SK-N-MC (cell line): Measurements from ENCODE around the gene KCNJ1.

ENCODE experiments used
- DNase-seq: peaks from one replicate; pipeline ENCODE4 v3.0.0-alpha.2; 2011; ENCODE audit warnings: low read depth, low spot score
- H3K27ac ChIP-seq: fragments of 200-600 bp; sonication (generic); 2 replicates; pipeline ENCODE4 v1.5.1; 2016; ENCODE audit warnings: mixed run types
- H3K36me3 ChIP-seq: fragments of 200-600 bp; sonication (generic); 2 replicates; pipeline ENCODE4 v1.6.1; 2017; ENCODE audit warnings: antibody characterized with exemption, low read length, mixed read lengths; ENCODE audit not compliant: insufficient read depth
- H3K4me3 ChIP-seq: fragments of 200-600 bp; sonication (generic); 2 replicates; pipeline ENCODE4 v1.5.1; 2016
- H3K9ac ChIP-seq: fragments of 200-600 bp; sonication (generic); 2 replicates; pipeline ENCODE4 v1.8.0; 2017; ENCODE audit warnings: mixed run types, mixed read lengths; ENCODE audit not compliant: insufficient read length
- H3K9me3 ChIP-seq: fragments of 200-600 bp; sonication (generic); 2 replicates; pipeline ENCODE4 v1.6.1; 2017; ENCODE audit warnings: low read depth, mild to moderate bottlenecking, antibody characterized with exemption, low read length, moderate library complexity, mixed read lengths
- EZH2 ChIP-seq: fragments of 200-600 bp; sonication (generic); IDR thresholded peaks from one replicate; pipeline ENCODE4 v1.6.1; 2017; ENCODE audit warnings: antibody characterized with exemption
- FOXP2 ChIP-seq: optimal IDR thresholded peaks from 2 replicates; pipeline ENCODE3; 2011; ENCODE audit warnings: mild to moderate bottlenecking, moderate library complexity; ENCODE audit not compliant: insufficient read depth; ENCODE audit errors: extremely low read length, control extremely low read depth
- POLR2AphosphoS5 ChIP-seq: IDR thresholded peaks from 2 replicates; pipeline ENCODE4 v1.6.1; 2012; ENCODE audit warnings: mild to moderate bottlenecking, low read depth, low read length, borderline replicate concordance

The KCNJ1 gene

DNA sequence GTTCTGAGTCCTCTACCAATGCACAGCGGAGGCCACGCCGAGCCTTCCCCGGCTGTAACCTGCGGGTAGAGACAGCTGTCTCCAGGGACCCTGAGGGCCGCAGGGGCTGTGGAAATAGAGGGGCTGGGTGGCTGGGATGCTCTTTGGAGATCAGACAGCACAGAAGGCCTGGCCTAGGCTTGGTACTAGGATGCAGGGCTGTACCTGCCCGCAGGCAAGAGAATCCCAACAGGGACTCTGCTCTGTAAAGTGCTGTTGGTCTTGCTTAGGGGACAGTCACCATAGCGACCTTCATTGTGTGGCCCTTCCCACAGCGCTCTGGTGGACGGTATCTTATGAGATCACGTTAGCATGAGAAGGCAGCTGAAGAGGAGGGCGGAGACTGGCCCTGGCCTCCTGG lies 12.7 kb upstream of the KCNJ1 start:
- H3K36me3 ChIP-seq = no peaks in the 10 kb centered on the region
- H3K4me3 ChIP-seq = no peak overlapping the region
- no peak overlapping the region for H3K9ac ChIP-seq
- no peak for TF ChIP-seq FOXP2
- no peak for TF ChIP-seq EZH2
- no peak for TF ChIP-seq POLR2AphosphoS5
- no peak for DNase-seq
- no peak overlapping the region for H3K27ac ChIP-seq
- H3K9me3 ChIP-seq = no peaks in the 10 kb centered on the region

DNA sequence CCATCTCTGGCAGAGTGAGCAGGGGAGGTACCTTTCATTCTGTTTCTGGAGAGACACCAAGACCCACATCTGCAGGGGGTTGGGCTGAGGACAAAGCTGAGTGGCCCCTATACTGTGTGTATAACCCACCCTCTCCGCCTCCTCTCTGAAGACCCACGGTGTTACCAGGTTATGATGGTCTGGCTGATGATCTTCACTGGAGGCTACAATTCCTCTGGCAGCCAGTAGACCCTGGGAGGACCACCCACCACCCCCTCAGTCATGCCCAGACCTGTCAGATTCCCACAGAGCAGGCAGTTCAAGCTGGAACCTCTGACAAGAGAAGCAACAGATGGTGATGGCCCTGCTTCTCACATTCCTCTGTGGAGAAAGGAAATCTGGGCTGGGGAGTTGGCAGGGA lies 11.4 kb upstream of the KCNJ1 start:
- H3K9ac ChIP-seq = no peak overlapping the region
- no peaks in the 10 kb centered on the region for H3K36me3 ChIP-seq
- no peak overlapping the region for H3K4me3 ChIP-seq
- TF ChIP-seq POLR2AphosphoS5 (no peak), EZH2 (no peak), FOXP2 (no peak)
- no peak for DNase-seq
- no peak overlapping the region for H3K27ac ChIP-seq
- H3K9me3 ChIP-seq = no peaks in the 10 kb centered on the region

DNA sequence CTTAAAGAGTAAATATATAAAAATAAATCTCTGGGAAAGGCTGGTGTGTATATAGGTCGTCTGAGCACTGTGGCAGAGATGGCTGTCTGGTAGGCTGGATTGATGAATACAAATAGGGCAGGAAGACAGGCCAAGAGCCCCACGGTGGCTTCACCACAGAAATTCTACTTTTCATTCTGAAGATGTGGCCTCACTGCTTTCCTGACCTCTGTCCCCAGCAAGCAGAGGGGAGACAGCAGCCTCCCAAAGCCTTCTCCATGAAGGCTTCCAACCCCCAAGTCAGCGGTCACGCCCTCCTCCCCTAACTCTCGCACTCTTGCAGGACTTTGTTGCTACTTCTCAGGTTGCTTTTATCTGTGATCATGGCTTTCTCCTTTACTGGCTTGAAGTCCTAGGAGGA lies 10.6 kb upstream of the KCNJ1 start:
- Histone ChIP-seq H3K36me3 (no peaks in the 10 kb centered on the region), H3K9ac (no peak overlapping the region), H3K4me3 (no peak overlapping the region), H3K27ac (no peak overlapping the region), H3K9me3 (no peaks in the 10 kb centered on the region)
- no peak for DNase-seq
- TF ChIP-seq EZH2 (no peak), POLR2AphosphoS5 (no peak), FOXP2 (no peak)

DNA sequence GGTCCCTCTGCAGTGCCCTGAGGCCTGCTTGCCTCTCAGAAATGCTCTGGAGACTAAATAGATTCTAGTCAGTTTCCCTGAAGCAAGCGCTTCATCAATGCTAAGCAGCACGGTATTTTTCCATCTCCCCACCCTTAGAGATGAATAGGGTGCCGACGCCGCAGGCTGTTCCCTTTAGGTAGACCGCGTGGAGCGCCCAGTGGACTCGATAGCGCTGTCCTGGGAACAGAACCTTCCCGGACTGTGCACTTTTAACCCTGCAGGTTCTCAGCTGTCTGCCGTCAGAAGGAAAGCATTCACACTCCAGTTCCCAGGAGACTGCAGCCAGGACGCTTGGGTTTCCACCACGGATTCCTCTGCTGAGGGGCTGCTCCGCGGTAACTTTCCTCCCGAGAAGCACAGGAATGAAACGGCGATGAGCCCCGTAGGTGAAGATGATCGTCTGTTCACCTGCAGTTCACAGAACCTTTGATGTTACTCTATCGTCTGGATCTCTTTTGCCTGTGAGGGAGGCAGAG lies 9.1 kb upstream of the KCNJ1 start:
- Histone ChIP-seq H3K9ac (no peak overlapping the region), H3K9me3 (no peaks in the 10 kb centered on the region), H3K27ac (no peak overlapping the region), H3K36me3 (no peaks in the 10 kb centered on the region), H3K4me3 (no peak overlapping the region)
- no peak for DNase-seq
- TF ChIP-seq POLR2AphosphoS5 (no peak), FOXP2 (no peak), EZH2 (no peak)

DNA sequence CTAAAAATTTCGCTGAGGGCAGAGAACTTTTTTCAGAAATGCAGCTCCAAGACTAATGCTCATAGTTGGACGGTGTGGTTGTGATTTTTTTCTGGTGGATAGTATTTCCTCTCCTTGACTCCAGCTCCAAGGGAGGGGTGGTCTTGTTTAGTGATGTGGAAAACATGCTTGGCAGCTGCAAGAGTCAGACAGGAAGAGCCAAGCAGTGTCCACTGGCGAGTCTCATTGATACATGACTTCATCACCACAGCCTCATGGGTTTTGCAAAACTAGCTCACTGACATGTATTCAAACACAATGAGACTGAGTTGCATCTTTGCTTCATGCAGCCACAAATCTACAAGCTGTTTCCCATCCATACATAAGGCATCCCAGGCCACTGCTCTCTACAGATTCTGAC lies 7.3 kb upstream of the KCNJ1 start:
- Histone ChIP-seq H3K4me3 (no peak overlapping the region), H3K9me3 (no peaks in the 10 kb centered on the region), H3K36me3 (no peaks in the 10 kb centered on the region), H3K9ac (no peak overlapping the region), H3K27ac (no peak overlapping the region)
- DNase-seq = no peak
- TF ChIP-seq FOXP2 (no peak), POLR2AphosphoS5 (no peak), EZH2 (no peak)

DNA sequence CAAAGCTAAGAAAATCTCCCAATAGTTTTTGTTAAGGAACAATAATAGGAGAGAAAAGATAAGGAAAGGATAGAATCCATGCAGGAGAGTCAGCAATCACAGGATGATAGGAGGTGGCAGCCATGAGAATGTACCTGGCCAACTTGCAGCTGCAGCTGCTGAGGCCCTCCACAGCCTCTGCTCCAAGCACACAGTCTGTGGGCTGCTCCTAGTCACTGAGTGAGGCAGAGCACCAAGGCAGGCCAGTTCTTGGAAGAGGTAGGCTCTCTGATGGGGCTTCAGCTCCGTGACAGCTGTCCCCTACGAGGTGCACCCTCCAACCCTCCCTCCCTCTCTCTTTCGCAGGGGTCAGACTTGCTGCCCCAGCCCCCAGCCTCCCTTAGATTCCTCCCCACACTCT lies 5.5 kb upstream of the KCNJ1 start:
- no peak overlapping the region for H3K27ac ChIP-seq
- no peaks in the 10 kb centered on the region for H3K9me3 ChIP-seq
- TF ChIP-seq FOXP2 (no peak), EZH2 (no peak), POLR2AphosphoS5 (no peak)
- DNase-seq = no peak
- no peak overlapping the region for H3K9ac ChIP-seq
- H3K4me3 ChIP-seq = no peak overlapping the region
- H3K36me3 ChIP-seq = no peaks in the 10 kb centered on the region

DNA sequence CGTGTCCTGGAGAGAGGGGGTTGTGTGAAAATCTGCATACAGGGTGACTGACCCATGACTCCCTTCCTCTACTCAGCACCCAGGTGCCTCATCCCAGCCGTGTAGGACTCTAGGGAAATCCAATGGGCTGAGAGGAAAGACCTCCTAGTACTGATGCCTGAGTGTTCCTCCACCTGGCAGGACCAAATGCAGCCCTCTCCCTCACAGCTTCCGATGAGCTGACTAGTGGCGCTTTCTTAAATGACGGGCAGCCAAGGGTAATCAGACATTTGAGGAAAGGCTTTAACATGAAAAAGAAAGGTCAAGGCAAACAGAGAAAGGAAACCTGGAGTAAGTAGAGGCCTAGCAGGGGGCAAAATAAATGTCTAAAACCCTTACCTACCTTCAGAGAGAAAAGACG lies 5.0 kb upstream of the KCNJ1 start:
- no peak overlapping the region for H3K9ac ChIP-seq
- no peaks in the 10 kb centered on the region for H3K36me3 ChIP-seq
- no peak for TF ChIP-seq FOXP2
- TF ChIP-seq EZH2 = no peak
- TF ChIP-seq POLR2AphosphoS5 = no peak
- no peak for DNase-seq
- H3K4me3 ChIP-seq = no peak overlapping the region
- no peak overlapping the region for H3K27ac ChIP-seq
- H3K9me3 ChIP-seq = no peaks in the 10 kb centered on the region

DNA sequence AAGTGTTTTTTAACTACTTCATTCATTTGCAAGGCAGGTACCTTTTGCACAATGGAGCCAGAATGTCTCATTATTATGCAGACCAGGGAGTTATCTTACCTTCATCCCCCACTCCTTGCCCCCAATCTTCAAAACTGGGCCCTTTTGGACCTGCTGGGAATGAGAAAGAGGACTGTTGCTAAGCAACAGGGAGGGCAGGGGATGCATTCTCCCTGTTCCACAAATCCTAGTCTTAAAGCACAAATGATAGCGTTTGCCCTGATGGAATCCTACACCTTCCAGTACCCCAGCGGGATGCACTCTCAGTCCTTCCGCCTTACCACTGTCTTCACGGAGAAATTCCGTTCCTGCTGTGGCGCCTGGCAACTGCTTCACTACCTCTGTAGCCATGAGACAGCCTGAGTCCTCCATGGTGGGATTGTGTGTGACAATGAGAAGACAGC lies 4.1 kb upstream of the KCNJ1 start:
- Histone ChIP-seq H3K36me3 (no peaks in the 10 kb centered on the region), H3K9ac (no peak overlapping the region), H3K27ac (no peak overlapping the region), H3K4me3 (no peak overlapping the region), H3K9me3 (no peaks in the 10 kb centered on the region)
- no peak for DNase-seq
- TF ChIP-seq EZH2 = no peak
- TF ChIP-seq FOXP2 = no peak
- no peak for TF ChIP-seq POLR2AphosphoS5
